HFF-Myc (cell line): Measurements from ENCODE around the gene FMN2.

ENCODE experiments used
- DNase-seq: peaks from one replicate; pipeline ENCODE4 v3.0.0-alpha.2; 2011; ENCODE audit warnings: low read depth; ENCODE audit errors: extremely low read depth
- H3K4me3 ChIP-seq: replicated peaks from 2 replicates; pipeline ENCODE4 v1.5.1; 2011; ENCODE audit warnings: low read depth, mild to moderate bottlenecking, control low read depth, low read length
- TF ChIP-seq, protein P1 (sequence below): IDR thresholded peaks from 2 replicates; pipeline ENCODE4 v1.5.1; 2012; ENCODE audit warnings: mild to moderate bottlenecking, low read depth, low read length, control low read depth; ENCODE audit errors: missing control alignments

FMN2 gene

DNA sequence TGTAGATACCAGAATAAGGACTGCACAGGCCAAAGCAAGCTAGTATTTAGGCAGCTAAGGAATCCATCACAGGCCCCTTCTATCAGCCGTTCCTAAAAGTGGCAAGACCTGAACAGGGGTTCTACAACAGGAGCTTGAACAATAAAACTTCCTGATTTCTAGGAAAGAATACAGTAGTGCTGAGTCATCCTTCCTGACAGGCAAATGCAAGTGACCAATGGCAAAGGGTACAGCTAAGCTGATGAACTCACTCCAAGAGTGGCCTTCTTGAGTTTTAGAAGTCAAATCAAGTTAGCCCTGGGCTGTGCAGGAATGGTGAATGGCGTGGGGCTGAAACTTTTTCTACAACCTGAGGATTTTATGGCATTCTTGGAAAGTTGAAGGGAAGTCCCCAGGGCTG lies 407.3 kb downstream of the FMN2 start:
- H3K4me3 ChIP-seq = no peak overlapping the region
- TF ChIP-seq, protein P1, sequence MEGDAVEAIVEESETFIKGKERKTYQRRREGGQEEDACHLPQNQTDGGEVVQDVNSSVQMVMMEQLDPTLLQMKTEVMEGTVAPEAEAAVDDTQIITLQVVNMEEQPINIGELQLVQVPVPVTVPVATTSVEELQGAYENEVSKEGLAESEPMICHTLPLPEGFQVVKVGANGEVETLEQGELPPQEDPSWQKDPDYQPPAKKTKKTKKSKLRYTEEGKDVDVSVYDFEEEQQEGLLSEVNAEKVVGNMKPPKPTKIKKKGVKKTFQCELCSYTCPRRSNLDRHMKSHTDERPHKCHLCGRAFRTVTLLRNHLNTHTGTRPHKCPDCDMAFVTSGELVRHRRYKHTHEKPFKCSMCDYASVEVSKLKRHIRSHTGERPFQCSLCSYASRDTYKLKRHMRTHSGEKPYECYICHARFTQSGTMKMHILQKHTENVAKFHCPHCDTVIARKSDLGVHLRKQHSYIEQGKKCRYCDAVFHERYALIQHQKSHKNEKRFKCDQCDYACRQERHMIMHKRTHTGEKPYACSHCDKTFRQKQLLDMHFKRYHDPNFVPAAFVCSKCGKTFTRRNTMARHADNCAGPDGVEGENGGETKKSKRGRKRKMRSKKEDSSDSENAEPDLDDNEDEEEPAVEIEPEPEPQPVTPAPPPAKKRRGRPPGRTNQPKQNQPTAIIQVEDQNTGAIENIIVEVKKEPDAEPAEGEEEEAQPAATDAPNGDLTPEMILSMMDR = no peak
- peak; percentile 41 for DNase-seq

DNA sequence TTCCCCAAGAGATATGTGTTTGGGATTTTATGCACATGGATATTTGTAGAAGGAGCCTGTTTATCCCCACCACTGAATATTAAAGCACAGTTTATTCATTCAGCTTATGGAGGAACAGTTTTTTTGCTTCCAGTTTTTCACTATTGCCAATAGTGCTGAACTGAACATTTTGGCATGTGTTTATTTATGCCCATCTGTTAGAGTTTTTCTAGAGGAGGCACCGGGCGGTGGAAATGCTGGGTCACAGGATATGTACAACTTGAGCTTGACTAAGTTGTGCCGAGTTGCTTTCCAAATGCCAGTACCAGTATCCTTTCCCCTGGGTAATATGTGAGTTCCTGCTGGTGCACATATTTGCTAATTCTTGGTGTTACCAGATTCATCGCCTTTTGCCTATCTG lies 409.0 kb downstream of the FMN2 start:
- no peak overlapping the region for H3K4me3 ChIP-seq
- TF ChIP-seq, protein P1 = no peak
- no peak for DNase-seq

DNA sequence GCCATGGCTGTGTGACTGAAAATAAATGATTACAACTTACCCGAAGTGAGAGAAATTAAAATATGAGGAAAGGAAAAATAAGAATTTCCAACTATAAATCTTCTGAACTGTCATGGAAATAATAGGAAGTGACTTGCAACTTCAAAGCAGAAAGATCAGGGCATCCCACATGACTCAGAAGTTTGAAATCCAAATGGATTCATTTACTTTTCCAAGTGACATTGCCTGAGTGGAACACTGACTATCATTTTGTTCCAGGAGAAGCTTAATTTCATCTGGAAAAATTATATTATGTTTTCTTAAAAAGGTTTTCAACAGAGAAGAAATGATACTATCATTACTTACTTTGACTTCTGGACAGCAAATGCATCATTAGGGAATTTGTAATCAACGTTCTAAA lies 409.4 kb downstream of the FMN2 start:
- H3K4me3 ChIP-seq = no peak overlapping the region
- DNase-seq = no peak
- TF ChIP-seq, protein P1 = no peak

DNA sequence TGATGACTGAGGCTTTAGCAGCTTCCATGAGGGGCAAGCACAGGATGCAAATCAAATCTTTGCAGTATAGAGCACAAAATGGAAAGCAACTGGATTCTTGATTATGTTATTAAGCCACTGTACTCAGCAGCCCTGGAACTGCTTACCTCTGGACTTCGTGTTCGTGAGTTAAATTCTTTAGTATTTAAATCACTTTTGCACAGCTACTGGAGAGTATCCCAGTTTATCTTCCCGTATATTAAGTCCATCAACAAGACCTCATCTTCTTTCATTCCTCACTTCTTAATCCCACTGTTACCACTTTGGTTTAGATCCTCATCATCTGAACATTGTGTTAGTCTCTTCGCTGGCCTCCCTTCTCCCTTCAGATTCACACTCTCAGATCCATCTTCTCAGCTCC lies 411.4 kb downstream of the FMN2 start:
- TF ChIP-seq, protein P1 = no peak
- no peak for DNase-seq
- no peak overlapping the region for H3K4me3 ChIP-seq

DNA sequence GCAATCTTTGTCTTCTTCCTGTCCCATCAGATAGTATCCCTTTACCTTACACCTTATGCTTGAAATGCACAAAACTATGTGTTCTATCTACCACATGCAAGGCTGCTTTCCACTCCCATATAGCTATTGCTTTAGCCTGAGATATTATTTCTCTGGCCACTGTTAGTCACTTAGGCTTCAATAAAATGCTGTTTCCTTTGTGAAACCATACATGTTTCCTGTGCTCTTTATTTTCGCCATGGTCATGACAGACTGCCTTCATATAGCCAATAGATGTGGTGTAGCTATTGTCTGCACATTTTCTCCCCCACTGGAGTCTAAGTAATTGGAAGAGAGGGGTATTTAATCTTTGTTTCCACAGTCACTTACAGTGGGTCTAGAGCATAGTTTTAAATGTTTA lies 411.9 kb downstream of the FMN2 start:
- no peak for DNase-seq
- H3K4me3 ChIP-seq = no peak overlapping the region
- TF ChIP-seq, protein P1 = no peak

DNA sequence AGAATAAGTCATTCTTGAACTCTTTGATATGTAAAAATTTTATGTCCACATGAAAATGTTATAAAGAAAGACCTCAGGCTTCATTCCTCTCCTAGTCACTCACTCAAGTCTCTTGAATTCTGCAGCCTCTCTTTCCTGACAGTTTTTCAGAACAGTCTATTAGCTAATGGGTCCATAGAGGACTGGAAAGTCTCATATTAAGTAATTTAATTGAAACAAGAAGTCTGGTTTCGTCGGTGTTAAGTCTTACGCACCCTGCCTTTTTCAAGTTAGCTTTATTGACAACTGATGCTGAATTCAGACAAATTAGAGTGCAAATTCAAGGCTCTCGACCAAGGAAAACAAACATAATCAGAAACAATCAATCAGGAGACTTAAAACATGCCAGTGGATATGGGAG lies 414.5 kb downstream of the FMN2 start:
- no peak for DNase-seq
- TF ChIP-seq, protein P1 = no peak
- H3K4me3 ChIP-seq = no peak overlapping the region

DNA sequence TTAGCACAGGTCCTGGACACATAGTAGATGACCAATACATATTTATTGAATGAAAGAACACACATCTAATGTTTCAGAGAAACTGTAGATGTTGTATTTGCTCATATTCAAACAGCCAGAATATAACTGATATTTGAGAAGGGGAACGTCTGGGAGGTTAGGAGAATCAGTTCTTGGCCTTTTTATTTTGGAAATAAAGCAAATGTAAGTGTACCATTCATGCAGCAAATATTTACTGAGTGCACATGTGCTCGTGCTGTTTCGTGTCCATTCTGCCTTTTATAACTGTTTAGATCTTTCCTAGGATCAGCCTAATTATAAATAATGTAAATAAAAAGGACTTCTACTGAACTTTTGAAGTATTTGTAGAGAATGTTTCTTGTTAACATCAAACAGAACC lies 416.5 kb downstream of the FMN2 start:
- TF ChIP-seq, protein P1 = no peak
- no peak for DNase-seq
- H3K4me3 ChIP-seq = no peak overlapping the region
